ENCODE measurements around the gene USF3.
"Not testable (repeated sequence)": the region's sequence is repeated elsewhere in the genome, so short reads cannot be mapped to it uniquely, and the experiment has no call there.

USF3 gene

DNA sequence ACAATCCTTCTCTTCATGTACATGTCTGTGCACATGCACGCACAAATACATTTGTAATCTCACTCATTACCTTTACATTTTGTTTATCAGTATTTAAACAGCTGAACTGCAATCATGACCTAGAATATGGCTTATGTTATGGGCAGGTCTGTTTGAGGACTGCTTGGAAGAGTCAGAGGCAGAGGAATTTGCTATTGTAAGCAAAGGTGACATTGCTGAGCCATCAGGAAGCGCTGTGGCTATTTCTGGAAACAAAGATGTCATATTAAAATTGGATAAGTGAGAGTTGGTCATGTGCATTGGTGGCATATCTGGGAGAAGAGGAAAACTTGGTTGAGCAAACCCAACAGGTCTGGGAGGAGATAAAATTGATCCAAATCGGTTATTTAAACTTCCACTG is 41.6 kb downstream of the USF3 start:
- DNase-seq (ENCODE audit: low read depth in 2 of 2) = no peak

DNA sequence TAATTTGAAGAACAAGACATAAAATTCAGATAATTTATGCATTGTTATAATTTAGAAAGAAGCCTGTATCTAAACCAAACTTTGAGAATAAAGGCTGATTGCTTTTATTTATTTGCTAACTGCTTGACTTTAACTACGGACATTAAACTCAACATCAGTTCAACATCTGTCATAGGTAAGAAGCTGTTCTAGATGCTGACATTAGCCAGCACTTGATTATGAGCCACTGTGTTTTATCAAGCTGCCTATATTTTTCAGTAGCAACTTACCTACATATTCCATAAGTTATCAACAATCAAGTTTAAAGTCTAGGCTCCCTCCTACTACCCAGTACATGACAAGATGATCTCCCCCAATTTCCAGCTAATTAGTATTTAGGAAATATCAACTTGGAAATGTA is 42.1 kb downstream of the USF3 start:
- DNase-seq (ENCODE audit: low read depth in 2 of 2) = no peak

DNA sequence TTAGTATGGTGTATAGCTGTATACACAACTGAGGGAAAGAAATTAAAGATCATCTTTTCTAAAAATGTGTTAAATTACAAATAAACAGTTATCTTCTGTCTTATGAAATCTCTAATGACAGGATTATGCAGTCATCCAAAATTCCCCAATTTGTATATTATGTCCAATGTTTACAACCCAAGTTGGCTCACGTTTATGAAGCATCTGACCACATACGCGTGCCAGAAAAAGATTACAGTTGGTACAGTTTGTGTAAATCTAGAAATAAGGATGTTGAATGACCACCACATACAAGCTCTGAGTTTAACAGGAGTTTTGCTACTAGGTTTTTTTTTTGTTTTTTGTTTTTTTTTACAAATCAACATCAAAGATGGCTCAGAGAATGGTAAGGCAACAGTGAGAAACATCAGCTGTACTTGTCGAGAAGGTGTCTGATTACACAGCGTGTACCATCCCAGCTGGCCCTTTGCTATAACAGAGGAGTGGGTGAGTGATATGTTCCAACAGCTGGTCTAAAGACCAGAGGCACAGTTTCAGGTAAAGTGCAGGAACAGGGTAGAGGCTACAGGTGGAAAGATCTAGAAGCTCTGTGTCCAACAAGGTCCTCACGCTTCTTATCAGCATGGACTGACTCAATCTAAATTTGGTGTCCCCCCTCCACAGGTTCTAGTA is 47.1 kb downstream of the USF3 start:
- DNase-seq (ENCODE audit: low read depth in 2 of 2) = no peak

DNA sequence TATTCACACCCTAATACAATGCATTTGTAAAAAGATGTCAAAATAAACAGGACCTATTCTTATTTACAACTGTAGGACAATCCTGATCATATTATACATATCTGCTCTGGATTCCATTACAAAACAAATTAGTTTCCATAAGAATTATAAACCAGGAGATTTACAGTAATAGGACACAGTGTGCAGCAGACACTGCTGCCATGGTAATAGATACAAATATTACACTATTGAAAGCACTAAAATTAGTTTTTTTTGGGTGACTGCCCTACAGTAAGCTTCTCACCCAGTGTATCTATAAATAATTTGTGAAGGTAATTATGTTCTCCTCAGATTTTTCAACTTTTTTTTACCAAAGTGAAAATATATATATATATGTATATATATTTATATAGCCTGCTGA is 47.9 kb downstream of the USF3 start:
- no peak for DNase-seq (ENCODE audit: low read depth in 2 of 2)

DNA sequence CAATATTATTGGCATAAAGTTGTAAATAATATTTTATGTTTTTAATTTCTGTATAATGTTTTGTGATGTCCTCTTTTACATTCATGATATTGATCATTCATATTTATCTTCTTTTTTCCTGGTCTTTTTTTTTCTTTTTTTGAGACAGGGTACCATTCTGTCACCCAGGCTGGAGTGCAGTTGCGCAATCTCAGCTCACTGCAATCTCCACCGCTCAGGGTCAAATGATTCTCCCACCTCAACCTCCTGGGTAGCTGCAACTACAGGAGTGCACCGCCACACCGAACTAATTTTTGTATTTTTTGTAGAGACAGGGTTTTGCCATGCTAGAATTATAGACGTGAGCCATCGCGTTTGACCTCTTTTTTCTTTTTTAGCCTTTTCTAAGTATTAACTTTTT is 52.9 kb downstream of the USF3 start:
- DNase-seq (ENCODE audit: low read depth in 2 of 2) = no peak

DNA sequence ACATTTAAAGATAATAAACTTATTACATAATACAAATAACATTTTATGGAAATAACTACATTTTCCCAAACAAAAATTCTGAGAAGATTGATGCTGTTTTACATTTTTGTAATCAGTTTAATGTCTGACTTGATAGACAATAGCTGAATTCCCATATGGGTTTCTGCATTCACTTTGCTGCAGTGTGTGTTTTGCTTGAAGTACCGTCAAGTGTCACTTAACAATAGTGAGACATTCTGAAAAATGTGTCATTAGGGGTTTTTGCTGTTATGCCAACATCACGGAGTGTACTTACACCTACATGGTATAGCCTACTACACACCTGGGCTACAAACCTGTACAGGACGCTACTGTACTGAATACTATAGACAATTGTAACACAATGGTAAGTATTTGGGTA is 57.5 kb downstream of the USF3 start:
- DNase-seq (ENCODE audit: low read depth in 2 of 2) = no peak

DNA sequence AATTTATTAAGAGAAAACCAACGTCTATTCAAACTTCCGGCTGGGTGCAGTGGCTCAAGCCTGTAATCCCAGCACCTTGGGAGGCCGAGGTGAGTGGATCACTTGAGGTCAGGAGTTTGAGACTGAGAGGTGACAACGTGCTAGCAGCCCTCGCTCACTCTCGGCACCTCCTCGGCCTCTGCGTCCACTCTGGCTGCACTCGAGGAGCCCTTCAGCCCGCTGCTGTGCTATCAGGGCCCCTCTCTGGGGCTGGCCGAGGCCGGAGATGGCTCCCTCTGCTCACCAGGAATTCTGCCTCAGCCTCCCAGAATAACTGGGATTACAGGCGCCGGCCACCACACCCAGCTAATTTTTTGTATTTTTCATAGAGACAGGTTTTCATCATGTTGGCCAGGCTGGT is 58.7 kb downstream of the USF3 start:
- DNase-seq (ENCODE audit: low read depth in 2 of 2) = no peak

DNA sequence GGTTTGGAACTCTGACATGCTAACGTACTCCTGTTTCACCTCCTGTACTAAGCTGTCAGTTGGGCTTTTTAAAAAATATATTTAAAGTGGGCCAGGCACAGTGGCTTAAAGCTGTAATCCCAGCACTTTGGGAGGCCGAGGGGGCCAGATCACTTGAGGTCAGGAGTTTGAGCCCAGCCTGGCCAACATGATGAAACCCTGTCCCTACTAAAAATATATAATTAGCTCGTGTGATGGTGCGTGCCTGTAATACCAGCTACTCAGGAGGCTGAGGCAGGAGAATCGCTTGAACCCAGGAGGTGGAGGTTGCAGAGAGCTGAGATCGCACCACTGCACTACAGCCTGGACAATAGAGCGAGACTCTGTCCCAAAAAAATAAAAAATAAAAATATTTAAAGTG is 60.4 kb downstream of the USF3 start:
- not testable (repeated sequence) for DNase-seq (ENCODE audit: low read depth in 2 of 2)

DNA sequence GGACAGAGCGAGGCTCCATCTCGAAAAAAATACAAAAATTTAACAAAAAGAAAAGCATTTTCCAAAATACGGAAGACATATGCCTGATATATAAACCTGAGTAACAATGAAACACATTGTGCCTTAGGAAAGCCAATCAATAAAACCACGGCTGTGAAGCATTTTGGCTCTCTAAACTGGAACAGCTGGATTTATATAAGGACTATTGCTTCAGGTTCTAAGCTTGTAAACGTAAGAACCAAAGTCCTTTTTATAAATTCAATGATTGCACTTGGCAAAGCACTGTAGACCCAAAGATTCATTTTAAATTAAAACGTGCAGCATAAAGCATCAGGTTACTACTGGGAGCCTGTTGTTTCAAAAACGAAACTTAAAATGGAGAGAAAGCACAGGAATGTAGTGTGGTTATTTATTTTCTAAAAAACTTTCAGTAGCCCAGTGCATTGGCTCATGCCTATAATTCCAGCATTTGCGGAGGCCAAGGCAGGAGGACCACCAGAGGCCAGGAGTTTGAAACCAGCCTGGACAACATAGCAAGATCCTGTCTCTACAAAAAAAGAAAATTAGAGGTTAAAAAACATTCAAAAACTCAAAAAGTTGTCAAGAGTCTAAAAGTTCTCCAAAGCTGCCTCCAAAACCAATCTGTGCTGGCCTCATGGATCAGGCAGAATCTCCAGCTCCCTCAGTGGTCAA is 61.5 kb downstream of the USF3 start:
- DNase-seq (ENCODE audit: low read depth in 2 of 2) = no peak

DNA sequence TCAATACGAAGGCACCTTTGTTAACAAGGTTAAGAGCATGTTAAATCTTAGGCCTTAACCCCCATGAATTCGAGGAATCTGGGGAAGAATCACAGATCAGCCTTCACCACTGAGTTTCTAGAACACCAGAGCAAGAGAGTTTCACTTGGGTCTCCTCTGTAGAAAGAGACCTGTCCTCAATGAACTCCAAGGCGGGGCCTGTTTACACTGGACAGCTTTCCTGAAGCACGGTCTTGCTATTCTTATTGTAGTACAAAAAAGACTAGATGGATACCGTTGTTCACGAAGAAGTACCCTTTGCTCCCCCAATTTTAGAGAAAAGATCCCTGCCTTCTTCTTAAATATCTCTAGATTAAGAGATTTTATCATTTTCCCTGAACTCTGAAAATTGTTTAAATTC is 64.9 kb downstream of the USF3 start:
- no peak for DNase-seq (ENCODE audit: low read depth in 2 of 2)

DNA sequence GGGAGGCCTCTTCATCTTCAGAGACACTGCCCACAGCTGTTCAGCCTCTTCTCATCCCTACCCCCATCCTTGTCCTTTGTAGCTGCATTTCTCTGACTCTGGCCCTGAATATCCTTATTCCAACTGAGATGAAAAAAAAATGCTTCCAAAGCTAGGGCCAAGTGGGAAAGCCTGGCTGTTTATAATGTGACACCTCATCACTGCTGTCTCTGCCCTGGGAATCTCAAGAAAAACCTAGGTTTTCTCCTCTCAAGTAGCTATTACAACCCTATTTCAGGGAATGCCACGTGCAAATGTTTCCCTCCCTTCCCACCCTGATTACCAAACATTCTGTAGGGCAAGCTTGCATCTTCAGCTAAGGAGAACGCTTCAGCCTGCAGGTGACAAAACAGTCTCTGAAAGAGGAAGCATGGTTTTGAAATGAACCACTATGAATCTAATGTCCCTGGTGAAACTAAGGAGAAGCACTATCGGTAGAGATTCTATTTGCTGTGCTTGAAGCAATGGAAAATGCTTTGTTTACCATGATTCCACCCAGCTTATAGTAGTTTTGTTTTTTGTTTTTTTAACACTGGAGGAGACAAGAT is 65.4 kb downstream of the USF3 start:
- DNase-seq (ENCODE audit: low read depth in 2 of 2) = no peak

DNA sequence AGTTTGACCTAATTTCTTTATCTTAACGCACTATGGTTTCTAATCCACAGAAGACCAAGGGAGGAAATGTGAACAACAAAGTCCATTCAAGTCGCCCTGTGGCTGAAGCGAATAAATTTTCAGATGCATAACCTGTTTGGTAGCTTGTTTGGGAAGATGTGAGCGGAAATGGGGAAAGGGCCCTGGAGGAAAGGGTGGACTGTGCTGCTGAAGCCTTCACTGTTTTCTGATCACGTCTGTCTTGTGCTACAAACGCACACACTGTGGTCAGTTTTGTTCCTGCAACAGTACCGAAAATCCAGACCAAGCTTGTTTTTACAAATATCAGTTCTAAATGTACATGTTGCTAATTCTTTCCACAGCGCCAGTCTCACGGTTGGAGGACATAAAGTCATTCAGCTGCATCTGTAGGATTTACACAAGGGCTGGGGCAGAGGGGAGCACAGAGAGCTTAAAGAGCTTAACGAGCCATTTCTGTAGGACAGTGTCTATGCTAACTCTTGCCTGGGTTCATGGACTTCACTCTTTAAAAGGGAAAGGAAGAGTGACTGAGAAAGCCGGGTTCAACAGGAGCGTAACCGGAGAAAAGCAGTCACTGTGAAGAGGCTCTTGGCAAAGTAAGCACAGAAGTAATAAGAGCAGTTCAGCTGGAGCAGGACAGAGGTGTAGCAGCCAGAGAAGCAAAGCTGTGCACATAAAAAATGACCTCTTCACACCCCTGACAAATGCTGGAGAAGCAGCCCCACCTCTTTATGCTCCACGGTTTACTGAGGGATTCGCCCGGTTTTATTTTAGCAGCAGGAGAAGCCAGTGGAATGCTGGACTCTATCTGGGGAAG is 66.6 kb downstream of the USF3 start:
- DNase-seq (ENCODE audit: low read depth in 2 of 2) = no peak

DNA sequence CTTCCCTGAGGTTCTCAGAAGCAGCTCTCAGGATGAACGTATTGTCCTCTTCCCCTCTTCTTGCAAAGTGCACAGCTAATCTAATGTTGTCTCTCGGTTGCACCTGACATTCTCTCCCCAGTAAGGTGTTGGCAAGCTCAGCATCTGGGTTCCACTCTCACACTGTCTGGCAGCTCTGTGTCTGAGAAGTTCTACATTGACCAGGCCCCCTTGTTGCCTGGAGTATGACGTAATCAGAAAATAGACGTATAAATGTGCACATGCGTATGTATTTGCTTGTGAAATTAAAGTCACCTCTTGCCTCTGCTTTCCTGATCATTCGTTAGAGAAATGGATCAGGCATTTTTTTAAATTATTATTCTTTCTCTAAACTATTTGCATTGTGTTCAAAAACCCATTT is 67.7 kb downstream of the USF3 start:
- no peak for DNase-seq (ENCODE audit: low read depth in 2 of 2)

DNA sequence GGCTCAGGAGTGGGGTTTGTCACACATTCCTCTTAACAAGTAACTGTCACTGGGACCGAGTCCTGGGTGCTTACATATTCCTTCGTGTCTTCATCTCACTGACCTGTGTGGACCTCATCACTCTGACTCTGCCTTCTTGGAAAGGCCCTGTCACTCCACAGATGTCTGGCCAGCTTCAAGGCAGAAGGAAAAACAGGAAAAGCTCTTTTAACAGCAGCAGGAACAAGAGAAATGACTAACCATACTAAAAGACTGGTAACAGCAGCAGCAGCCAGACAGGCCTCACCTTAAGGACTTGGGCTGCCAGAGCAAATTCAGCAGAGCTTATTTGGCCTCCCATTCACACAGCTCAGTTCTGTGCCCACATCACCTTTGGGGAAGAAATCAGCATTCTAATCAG is 68.1 kb downstream of the USF3 start:
- DNase-seq (ENCODE audit: low read depth in 2 of 2) = no peak

DNA sequence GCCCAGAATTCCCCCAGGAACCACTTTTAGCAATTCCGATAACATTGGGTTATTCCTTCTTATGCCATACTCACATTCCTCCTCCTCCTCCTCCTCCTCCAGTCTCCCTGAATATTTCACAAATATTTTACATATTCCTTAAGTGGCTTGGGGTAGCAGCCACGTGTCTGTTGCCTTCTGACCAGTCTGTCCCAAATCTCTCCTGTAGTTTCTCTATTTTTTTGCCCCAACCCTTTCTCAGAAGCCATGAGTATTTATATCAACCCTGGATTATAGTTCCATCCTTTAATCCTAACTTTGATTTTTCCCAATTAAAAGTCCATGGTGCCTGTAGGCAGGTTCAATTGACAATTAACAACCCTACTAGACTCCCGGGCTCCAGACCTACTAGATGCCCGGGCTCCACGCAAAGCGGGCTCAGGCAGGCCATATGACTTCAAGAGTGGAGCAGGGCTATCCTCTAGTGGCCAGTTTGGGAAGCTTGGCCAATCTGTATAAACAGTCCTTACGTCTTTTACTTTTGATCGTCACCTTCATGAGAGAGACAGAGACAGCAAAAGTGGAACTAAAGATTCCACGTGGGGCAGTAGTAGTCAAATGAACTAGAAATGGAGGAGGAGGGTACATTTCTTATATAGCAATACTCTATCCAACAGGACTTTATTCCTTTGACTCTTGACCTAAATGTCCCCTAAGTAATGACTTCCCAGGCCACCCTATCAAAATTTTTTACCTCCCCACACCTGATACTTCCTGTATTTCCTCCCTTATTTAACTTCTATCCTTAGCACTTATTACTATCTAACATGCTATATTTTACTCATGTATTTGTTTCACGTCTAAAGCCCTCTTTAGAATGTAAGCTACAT is 69.7 kb downstream of the USF3 start:
- DNase-seq (ENCODE audit: low read depth in 2 of 2) = no peak

DNA sequence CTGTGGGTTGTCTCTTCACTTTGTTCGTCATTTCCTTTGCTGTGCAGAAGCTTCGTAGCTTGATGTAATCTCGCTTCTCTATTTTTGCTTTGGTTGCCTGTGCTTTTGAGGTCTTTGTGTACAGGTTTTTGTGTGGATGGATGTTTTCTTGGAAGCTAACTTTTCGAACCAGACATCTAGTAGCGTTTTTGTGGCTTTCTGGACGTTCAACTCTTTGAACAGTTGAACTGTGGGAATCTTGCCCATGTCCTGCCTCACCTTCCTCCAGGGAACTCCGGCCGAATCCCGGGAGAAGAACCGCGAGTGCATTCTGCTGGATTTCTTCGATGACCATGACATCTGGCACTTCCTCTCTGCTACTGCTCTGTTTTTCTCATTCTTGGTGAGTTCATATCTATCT is 70.6 kb downstream of the USF3 start:
- no peak for DNase-seq (ENCODE audit: low read depth in 2 of 2)

DNA sequence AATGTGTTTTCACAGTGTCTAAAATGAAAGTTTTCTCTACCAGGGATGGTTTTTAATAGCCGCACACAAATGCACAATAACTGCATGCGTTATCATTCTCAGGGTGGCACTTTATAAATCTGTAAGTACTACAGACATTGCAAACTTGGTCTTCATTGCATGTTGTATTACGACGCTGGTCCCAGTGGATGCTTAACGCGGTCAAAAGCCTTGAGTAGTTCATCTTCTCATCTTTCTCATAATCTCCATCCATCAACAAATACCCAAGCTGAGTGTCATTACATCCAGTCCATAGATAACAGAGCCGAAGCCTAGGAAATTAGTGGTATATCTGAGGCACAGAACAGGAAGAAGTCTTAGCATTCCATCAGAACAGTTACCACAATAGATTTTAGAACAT is 72.6 kb downstream of the USF3 start:
- no peak for DNase-seq (ENCODE audit: low read depth in 2 of 2)

DNA sequence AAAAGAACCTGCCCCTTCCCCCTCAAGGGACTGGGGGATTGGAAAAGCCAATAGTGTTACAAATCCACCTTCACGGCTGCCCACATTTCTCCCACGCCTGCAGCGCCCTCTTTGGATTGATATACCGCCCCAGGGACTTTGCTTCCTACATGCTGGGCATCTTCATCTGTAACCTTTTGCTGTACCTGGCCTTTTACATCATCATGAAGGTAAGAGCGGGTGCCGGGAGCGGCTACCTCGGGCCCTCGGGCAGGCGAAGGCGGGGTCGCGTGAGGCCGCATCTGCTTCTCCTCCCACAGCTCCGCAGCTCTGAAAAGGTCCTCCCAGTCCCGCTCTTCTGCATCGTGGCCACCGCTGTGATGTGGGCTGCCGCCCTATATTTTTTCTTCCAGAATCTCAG is 73.1 kb downstream of the USF3 start:
- DNase-seq (ENCODE audit: low read depth in 2 of 2) = no peak

DNA sequence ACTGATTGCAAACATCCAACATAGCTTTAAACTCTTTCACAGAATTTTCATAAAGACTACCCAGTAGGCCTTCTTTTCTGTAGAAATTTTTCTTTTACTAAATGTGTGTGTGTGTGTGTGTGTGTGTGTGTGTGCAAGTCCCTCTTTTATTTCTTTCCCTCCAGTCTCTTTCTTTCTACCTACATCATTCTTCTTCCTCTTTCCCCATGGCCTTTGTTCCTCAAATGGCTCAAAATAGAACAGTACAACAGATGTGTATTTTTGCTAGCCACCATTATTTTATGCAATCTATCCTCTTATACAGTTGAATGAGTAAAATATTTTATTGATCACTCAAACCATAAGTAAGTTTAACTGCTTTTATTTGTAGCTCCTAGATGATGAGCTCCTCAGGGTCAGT is 76.4 kb downstream of the USF3 start:
- no peak for DNase-seq (ENCODE audit: low read depth in 2 of 2)

DNA sequence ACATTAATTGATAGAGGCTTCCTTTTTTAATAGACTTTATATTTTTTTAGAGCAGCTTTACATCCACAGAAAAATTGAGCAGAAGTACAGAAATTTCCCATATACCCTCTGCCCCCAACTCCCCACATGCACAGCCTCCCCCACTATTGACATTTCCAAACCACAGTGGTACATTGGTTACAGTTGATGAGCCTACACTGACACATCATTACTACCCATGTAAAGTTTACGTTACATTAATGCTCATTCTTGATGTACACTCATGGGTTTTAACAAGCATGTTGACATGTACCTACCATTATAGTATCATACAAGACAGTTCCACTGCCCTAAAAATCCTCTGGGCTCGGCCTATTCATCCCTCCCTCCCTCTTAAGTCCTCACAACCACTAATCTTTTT is 78.7 kb downstream of the USF3 start:
- DNase-seq (ENCODE audit: low read depth in 2 of 2) = no peak

DNA sequence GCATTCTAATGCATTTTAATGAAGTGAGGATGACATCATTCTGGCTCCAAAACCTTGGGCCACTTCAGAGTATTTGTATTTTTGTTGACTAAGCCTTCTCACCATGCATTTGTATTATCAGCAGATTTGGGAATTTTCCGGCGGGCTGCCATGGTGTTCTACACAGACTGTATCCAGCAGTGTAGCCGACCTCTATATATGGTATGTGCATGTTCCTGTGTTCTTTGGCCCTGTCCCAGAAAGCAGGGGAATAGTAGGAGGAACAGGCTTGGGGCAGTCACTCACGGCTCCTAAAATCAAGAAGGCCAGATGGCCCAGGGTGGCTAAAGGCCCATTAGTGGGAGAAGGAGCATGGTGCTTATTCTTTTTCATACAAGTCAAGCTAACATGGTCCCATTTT is 80.5 kb downstream of the USF3 start:
- DNase-seq (ENCODE audit: low read depth in 2 of 2) = no peak

DNA sequence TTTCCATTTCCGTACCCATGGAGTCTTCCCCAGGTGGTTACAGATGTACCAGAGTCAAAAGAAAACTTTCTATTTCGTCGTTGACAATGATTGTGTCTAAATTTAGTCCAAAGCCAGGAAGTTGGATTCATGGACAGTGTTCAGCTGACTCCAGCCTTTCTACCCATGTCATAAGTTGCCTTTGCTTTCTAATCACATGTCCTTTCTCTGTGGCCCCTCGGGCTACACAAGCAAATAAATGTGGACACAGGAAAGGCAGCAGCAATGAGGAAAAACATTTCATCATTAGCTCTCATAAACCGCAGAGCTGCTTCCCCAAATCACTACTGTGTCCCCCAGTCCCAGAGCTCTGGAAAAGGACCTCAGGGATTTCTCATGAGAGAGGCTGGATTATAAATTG is 82.0 kb downstream of the USF3 start:
- no peak for DNase-seq (ENCODE audit: low read depth in 2 of 2)

Data from stimulated activated CD8-positive, alpha-beta memory T cell treated with anti-CD3 and anti-CD28 coated beads, Interleukin-2, amount 100 ng/mL, for 1 hour (primary cell).